ENCODE data around the gene ERBB2. TPM values are rescaled to one million over a fixed set of nuclear protein-coding genes. Genes with fewer than 3 reads are reported as not detected.

Gene ERBB2
- total and polyA plus RNA-seq, 2 of the 8 experiments (the other 6 are each of a cell fraction or from before 2014, with no cell fraction given), result 183 to 394 TPM

DNA sequence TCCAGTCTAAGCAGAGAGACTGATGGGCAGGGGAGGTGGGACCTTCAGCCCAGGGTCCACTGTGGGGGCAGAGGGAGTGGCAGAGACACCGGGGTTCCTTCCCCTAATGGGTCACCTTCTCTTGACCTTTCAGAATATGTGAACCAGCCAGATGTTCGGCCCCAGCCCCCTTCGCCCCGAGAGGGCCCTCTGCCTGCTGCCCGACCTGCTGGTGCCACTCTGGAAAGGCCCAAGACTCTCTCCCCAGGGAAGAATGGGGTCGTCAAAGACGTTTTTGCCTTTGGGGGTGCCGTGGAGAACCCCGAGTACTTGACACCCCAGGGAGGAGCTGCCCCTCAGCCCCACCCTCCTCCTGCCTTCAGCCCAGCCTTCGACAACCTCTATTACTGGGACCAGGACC lies 27.7 kb downstream of the ERBB2 start:
- no peak overlapping the region for H3K9ac ChIP-seq (replicated peaks in 1 of 4; ENCODE audit: extremely low read depth in 1 of 4, low read depth in 3 of 4, low read length in 3 of 4)
- WGBS, 2 experiments (ENCODE audit: extremely low coverage in 1 of 2, insufficient coverage in 1 of 2, insufficient read length in 1 of 2, insufficient replicate concordance in 2 of 2, low coverage in 1 of 2, low lambda C conversion rate in 2 of 2, missing lambda C conversion rate in 1 of 2), result 89% methylated on average over 9 of the region's 10 CpGs; no CpG with 5 or more reads in 1 of the 2 experiments
- H2AK5ac ChIP-seq (ENCODE audit: low read depth, low read length), result no peak overlapping the region
- no peaks in the 10 kb centered on the region for H3K9me3 ChIP-seq (ENCODE audit: insufficient read depth in 2 of 2, low read depth in 1 of 2, low read length in 1 of 2)
- no peak overlapping the region for H4K91ac ChIP-seq (replicated peaks; ENCODE audit: insufficient read length, low read length)
- no peak overlapping the region for H3K4me3 ChIP-seq (ENCODE audit: extremely low read depth in 1 of 4, insufficient read depth in 2 of 4, low read depth in 3 of 4, low read length in 4 of 4)
- no peak overlapping the region for H2BK20ac ChIP-seq (ENCODE audit: low read length)
- H3K14ac ChIP-seq (ENCODE audit: insufficient read length), result no peak overlapping the region
- no peaks in the 10 kb centered on the region; the same call in 1 of the 2 replicates for H3K79me1 ChIP-seq (ENCODE audit: low read depth, low read length)
- no peak overlapping the region for H2AFZ ChIP-seq (ENCODE audit: low read length)
- no peak for DNase-seq (ENCODE audit: low read depth in 1 of 2, low spot score in 2 of 2)
- no peak overlapping the region for H4K5ac ChIP-seq (ENCODE audit: insufficient read length, low read depth, low read length)
- no peak for FAIRE-seq
- H3K18ac ChIP-seq (ENCODE audit: extremely low read depth, low read length), result no peak overlapping the region
- H4K8ac ChIP-seq (ENCODE audit: extremely low read depth, insufficient read depth, low read length), result no peak overlapping the region
- H3K4ac ChIP-seq (replicated peaks; ENCODE audit: insufficient read length, low read depth, low read length), result no peak overlapping the region
- H3K4me2 ChIP-seq (ENCODE audit: insufficient read depth in 1 of 2, low read depth in 2 of 2, low read length in 2 of 2), result no peak overlapping the region
- H4K20me1 ChIP-seq (replicated peaks in 1 of 2; ENCODE audit: control insufficient read depth in 1 of 2, insufficient read depth in 2 of 2, low read length in 2 of 2), result peaks cover 8 to 20% of the 10 kb centered on the region in 2 experiments
- no peaks in the 10 kb centered on the region for H3K79me2 ChIP-seq (ENCODE audit: control insufficient read depth in 1 of 2, insufficient read depth in 2 of 2, low read length in 2 of 2)
- H3K23me2 ChIP-seq (ENCODE audit: low read depth, low read length), result peaks cover 5% of the 10 kb centered on the region; the same call in 1 of the 2 replicates
- H2BK12ac ChIP-seq (ENCODE audit: low read depth, low read length), result no peak overlapping the region
- ChIA-PET CTCF (ENCODE audit: partially characterized antibody) (interaction anchor here (0.6 kb wide), 1 partner anchor 95 kb away, joined by 3 read pairs; no protein-coding TSS in a partner anchor), POLR2A (ENCODE audit: partially characterized antibody) (interaction anchor here (0.6 to 5.4 kb wide), 6 partner anchors 8 to 39 kb away, joined by 3 to 54 read pairs (median 27); partner anchors contain the start of genes ERBB2 and PGAP3)
- peaks cover 15 to 49% (median 32%) of the 10 kb centered on the region in 4 experiments for H3K36me3 ChIP-seq (ENCODE audit: control insufficient read depth in 2 of 4, insufficient read depth in 4 of 4, low read length in 3 of 4)
- no peak overlapping the region for H2BK120ac ChIP-seq (replicated peaks; ENCODE audit: low read depth, low read length)
- no peak overlapping the region for H3K27ac ChIP-seq (ENCODE audit: low read depth, low read length)
- no peak overlapping the region for H2BK5ac ChIP-seq (ENCODE audit: low read depth, low read length)
- no peak overlapping the region for H2BK15ac ChIP-seq (ENCODE audit: low read length)
- H3K56ac ChIP-seq (replicated peaks; ENCODE audit: insufficient read length, low read depth, low read length), result no peak overlapping the region
- peaks cover 0 to 11% (median 4%) of the 10 kb centered on the region in 4 experiments; a peak in 6 of 7 replicates for H3K4me1 ChIP-seq (replicated peaks in 1 of 4; ENCODE audit: control insufficient read depth in 3 of 4, insufficient read depth in 4 of 4, low read length in 3 of 4)
- no peak overlapping the region for H3K23ac ChIP-seq (ENCODE audit: insufficient read length)
- no peaks in the 10 kb centered on the region for H3K27me3 ChIP-seq (replicated peaks in 1 of 4; ENCODE audit: control insufficient read depth in 3 of 4, extremely low read depth in 1 of 4, insufficient read depth in 3 of 4, low read length in 3 of 4)
- TF ChIP-seq TEAD4 (IDR thresholded peaks at IDR 0.05; ENCODE audit: low read depth, low read length) (no peak), KDM1A (IDR thresholded peaks at IDR 0.05; ENCODE audit: borderline replicate concordance, low read length) (no peak), TBP (IDR thresholded peaks at IDR 0.05; ENCODE audit: low read depth, low read length) (no peak)
- TF ChIP-seq, protein P1, sequence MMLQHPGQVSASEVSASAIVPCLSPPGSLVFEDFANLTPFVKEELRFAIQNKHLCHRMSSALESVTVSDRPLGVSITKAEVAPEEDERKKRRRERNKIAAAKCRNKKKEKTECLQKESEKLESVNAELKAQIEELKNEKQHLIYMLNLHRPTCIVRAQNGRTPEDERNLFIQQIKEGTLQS (IDR thresholded peaks at IDR 0.05; ENCODE audit: insufficient read depth, low read depth, low read length), result no peak
